GM20431 (cell line): ENCODE results near the gene CXorf65.

Source experiments
- in situ Hi-C: fragments of 300-500 bp; cut with MseI, MboI; formaldehyde crosslinking; loops from one replicate; pipeline ENCODE4 v1.15.0; 2020; ENCODE audit warnings: low sequenced_read_pairs; ENCODE audit not compliant: unreplicated experiment

The CXorf65 gene

GRCh38 chrX:71107762-71108360 lies 1.3 kb upstream of the CXorf65 start:
- in situ Hi-C loops: no loop called here

GRCh38 chrX:71107245-71107644 lies 705 bp upstream of the CXorf65 start:
- in situ Hi-C loops: no loop called here

GRCh38 chrX:71105628-71106027 lies 912 bp downstream of the CXorf65 start:
- in situ Hi-C loops: no loop called here

GRCh38 chrX:71103110-71103983 lies 3.2 kb downstream of the CXorf65 start:
- in situ Hi-C loops: no loop called here

GRCh38 chrX:71102292-71102691 lies 4.2 kb downstream of the CXorf65 start:
- in situ Hi-C loops: no loop called here

- in situ Hi-C loops: no loop called here
Observed at GRCh38 chrX:71100581-71101505, 5.7 kb downstream of the CXorf65 start.

- in situ Hi-C loops: no loop called here
Observed at GRCh38 chrX:71099736-71100135, 6.8 kb downstream of the CXorf65 start.

- in situ Hi-C loops: no loop called here
Observed at GRCh38 chrX:71098951-71099506, 7.5 kb downstream of the CXorf65 start.

- in situ Hi-C loops: no loop called here
Observed at GRCh38 chrX:71098302-71098701, 8.2 kb downstream of the CXorf65 start.

- in situ Hi-C loops: no loop called here
Observed at GRCh38 chrX:71096760-71097032, 9.8 kb downstream of the CXorf65 start.

- in situ Hi-C loops: no loop called here
Observed at GRCh38 chrX:71095981-71096759, 10.4 kb downstream of the CXorf65 start.

- in situ Hi-C loops: no loop called here
Observed at GRCh38 chrX:71095555-71095980, 11.0 kb downstream of the CXorf65 start, which contains the start of gene FOXO4. TSS of gene FOXO4 (plus strand) at chrX:71095851. CDS start at chrX:71096529, 678 bp downstream.

GRCh38 chrX:71095033-71095432 lies 11.5 kb downstream of the CXorf65 start:
- in situ Hi-C loops: no loop called here

GRCh38 chrX:71091263-71091662 lies 15.3 kb downstream of the CXorf65 start:
- in situ Hi-C loops: no loop called here

GRCh38 chrX:71085900-71086299 lies 20.6 kb downstream of the CXorf65 start:
- in situ Hi-C loops: no loop called here

GRCh38 chrX:71082822-71083221 lies 23.7 kb downstream of the CXorf65 start:
- in situ Hi-C loops: no loop called here

- in situ Hi-C loops: no loop called here
Observed at GRCh38 chrX:71082124-71082647, 24.4 kb downstream of the CXorf65 start.

GRCh38 chrX:71081330-71082123 lies 25.0 kb downstream of the CXorf65 start:
- in situ Hi-C loops: no loop called here

GRCh38 chrX:71070531-71070930 lies 36.0 kb downstream of the CXorf65 start:
- in situ Hi-C loops: no loop called here
